ENCODE measurements around the gene RIPK4. TPM values are rescaled to one million over a fixed set of nuclear protein-coding genes. Genes with fewer than 3 reads are reported as not detected.
A peak's percentile ranks its signal among the peaks of the same experiment; 100 is the strongest.

RIPK4 gene
- total and polyA plus RNA-seq, 2 of the 13 experiments (the other 11 are each of a cell fraction or from before 2014, with no cell fraction given), result 3.1 to 4.9 TPM

GRCh38 chr21:41768437-41769042, 1.7 kb upstream of the RIPK4 start (continued):
- TF ChIP-seq ZBTB46 (CRISPR knock-in tag; IDR thresholded peaks at IDR 0.05; ENCODE audit: borderline replicate concordance) (no peak), ZNF543 (CRISPR knock-in tag; IDR thresholded peaks at IDR 0.05) (no peak), ZMYM2 (CRISPR knock-in tag; IDR thresholded peaks at IDR 0.05) (no peak), KDM5B (CRISPR knock-in tag; IDR thresholded peaks at IDR 0.05; ENCODE audit: borderline replicate concordance) (no peak), PHB2 (IDR thresholded peaks at IDR 0.05; ENCODE audit: partially characterized antibody) (no peak), ZNF776 (CRISPR knock-in tag; IDR thresholded peaks at IDR 0.05) (no peak), ZNF24 (IDR thresholded peaks at IDR 0.05) (no peak), TOE1 (CRISPR knock-in tag; IDR thresholded peaks at IDR 0.05) (peak; percentile 70; the same call in 1 of the 2 replicates), DMTF1 (CRISPR knock-in tag; IDR thresholded peaks at IDR 0.05) (no peak), BORCS8-MEF2B (CRISPR knock-in tag; IDR thresholded peaks at IDR 0.05) (no peak), TBP (CRISPR knock-in tag; IDR thresholded peaks at IDR 0.05) (no peak), DNMT3B (CRISPR knock-in tag; conservative IDR thresholded peaks at IDR 0.05) (0 out of 2 replicates have a peak, but pooled peaks have one; percentile 35), ZNF784 (CRISPR knock-in tag; IDR thresholded peaks at IDR 0.05; ENCODE audit: borderline replicate concordance) (no peak), PBX3 (CRISPR knock-in tag; IDR thresholded peaks at IDR 0.05; ENCODE audit: borderline replicate concordance) (no peak), IKZF4 (CRISPR knock-in tag; IDR thresholded peaks at IDR 0.05; ENCODE audit: borderline replicate concordance, low read depth, not compliant biosample characterization) (no peak), HNF4G (IDR thresholded peaks at IDR 0.05; ENCODE audit: borderline replicate concordance, low read depth, low read length) (peak; percentile 96), HNF4G (CRISPR knock-in tag; IDR thresholded peaks at IDR 0.05; ENCODE audit: borderline replicate concordance, low read depth) (peak; percentile 94), LRRFIP1 (CRISPR knock-in tag; conservative IDR thresholded peaks at IDR 0.05) (no peak), ZSCAN21 (CRISPR knock-in tag; IDR thresholded peaks at IDR 0.05; ENCODE audit: borderline replicate concordance) (no peak), ZNF207 (IDR thresholded peaks at IDR 0.05; ENCODE audit: borderline replicate concordance) (no peak)
